SK-N-SH treated with all-trans-retinoic acid at 6 μM for 48 hours (cell line): ENCODE measurements around the gene ARHGEF7.

Experiments
- ARNTL ChIP-seq: fragments of 450-650 bp; formaldehyde crosslinking; IDR thresholded peaks from 2 replicates; pipeline ENCODE4 v1.5.0; 2020; ENCODE audit warnings: low read depth, mild to moderate bottlenecking, moderate library complexity, borderline replicate concordance
- PPARA ChIP-seq: fragments of 250-450 bp; sonication (Bioruptor Pico); IDR thresholded peaks from 2 replicates; pipeline ENCODE4 v1.5.0; 2020; ENCODE audit warnings: mild to moderate bottlenecking, borderline replicate concordance
- RARB ChIP-seq: fragments of 250-450 bp; sonication (Bioruptor Pico); IDR thresholded peaks from 2 replicates; pipeline ENCODE4 v1.8.0; 2021; ENCODE audit warnings: mild to moderate bottlenecking, moderate library complexity
- TCF4 ChIP-seq: fragments of 250-450 bp; sonication (Bioruptor Pico); IDR thresholded peaks from 2 replicates; pipeline ENCODE4 v1.8.0; 2021; ENCODE audit warnings: mild to moderate bottlenecking, moderate library complexity, borderline replicate concordance
- ZNF70 ChIP-seq: fragments of 450-650 bp; formaldehyde crosslinking; IDR thresholded peaks from 2 replicates; pipeline ENCODE4 v1.5.0; 2020; ENCODE audit warnings: mild to moderate bottlenecking, moderate library complexity
- TF ChIP-seq, protein P1 (sequence below): fragments of 250-450 bp; sonication (Bioruptor Pico); IDR thresholded peaks from 2 replicates; pipeline ENCODE4 v1.8.0; 2020; ENCODE audit warnings: mild to moderate bottlenecking, moderate library complexity, borderline replicate concordance

GRCh38 chr13:111287201-111287600 is 172.1 kb downstream of the ARHGEF7 start:
- TF ChIP-seq RARB (CRISPR knock-in tag) (no peak), PPARA (CRISPR knock-in tag) (no peak), ARNTL (no peak), TCF4 (no peak), ZNF70 (CRISPR knock-in tag) (no peak)
- TF ChIP-seq, protein P1, sequence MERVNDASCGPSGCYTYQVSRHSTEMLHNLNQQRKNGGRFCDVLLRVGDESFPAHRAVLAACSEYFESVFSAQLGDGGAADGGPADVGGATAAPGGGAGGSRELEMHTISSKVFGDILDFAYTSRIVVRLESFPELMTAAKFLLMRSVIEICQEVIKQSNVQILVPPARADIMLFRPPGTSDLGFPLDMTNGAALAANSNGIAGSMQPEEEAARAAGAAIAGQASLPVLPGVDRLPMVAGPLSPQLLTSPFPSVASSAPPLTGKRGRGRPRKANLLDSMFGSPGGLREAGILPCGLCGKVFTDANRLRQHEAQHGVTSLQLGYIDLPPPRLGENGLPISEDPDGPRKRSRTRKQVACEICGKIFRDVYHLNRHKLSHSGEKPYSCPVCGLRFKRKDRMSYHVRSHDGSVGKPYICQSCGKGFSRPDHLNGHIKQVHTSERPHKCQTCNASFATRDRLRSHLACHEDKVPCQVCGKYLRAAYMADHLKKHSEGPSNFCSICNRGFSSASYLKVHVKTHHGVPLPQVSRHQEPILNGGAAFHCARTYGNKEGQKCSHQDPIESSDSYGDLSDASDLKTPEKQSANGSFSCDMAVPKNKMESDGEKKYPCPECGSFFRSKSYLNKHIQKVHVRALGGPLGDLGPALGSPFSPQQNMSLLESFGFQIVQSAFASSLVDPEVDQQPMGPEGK = no peak
